Measurements from ENCODE around the gene SART1.

- TF ChIP-seq CTCF (IDR thresholded peaks at IDR 0.05 in 4 of 5, conservative IDR thresholded peaks at IDR 0.05 in 1 of 5) (no peak), POLR2A (IDR thresholded peaks at IDR 0.05) (no peak)
These were observed 17.8 kb downstream of the SART1 start for GRCh38 chr11:65979261-65979759.

Data from gastrocnemius medialis (tissue), 4 donors.